HG03571 (cell line): Measurements from ENCODE around the gene LCMT1.
"Not testable (repeated sequence)": the region's sequence is repeated elsewhere in the genome, so short reads cannot be mapped to it uniquely, and the experiment has no call there.

ENCODE experiments used
- ATAC-seq: cut with Tn5 transposase; IDR thresholded peaks from one replicate; pipeline ENCODE4 v1.9.1; 2021; ENCODE audit not compliant: unreplicated experiment

Gene LCMT1

DNA sequence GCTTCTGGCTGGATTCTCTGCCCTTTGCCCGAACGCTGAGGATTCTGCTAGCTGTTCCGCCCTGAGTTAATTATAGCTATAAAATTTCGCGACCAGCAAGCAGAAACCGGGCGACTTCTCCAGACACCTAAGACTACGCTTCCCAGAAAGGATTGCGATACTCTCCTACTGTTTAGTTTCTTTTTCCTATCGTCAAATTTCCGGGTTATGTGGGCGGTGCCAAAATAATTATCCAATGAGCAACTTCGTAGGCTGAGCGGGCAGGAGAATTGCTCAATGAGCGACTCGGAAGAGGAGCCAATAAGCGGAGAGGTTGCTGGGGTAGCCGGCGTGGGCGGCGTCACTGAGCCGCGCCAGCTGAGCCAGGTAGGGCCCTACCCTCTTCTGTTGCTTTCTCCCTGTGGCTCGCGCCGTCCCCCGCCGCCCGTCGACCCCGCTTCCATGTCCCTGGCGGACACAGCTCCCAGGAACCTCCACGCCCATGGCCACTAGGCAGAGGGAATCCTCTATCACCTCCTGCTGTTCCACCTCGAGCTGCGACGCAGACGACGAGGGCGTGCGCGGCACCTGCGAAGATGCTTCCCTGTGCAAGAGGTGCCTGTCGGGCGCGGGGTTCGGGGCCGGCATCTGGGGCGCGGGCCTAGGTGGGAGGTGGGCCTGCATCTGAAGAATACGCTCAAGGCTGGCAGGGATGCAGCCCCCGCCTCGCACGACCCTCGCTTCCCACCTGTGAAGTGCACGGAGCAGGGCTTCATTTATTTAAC is at the start of gene LCMT1:
Gene LCMT1 (plus strand): TSS at position 340 of the 764 bp plus-strand sequence. CDS start 142 bp downstream, at position 482.
- peak; percentile 94 for ATAC-seq

DNA sequence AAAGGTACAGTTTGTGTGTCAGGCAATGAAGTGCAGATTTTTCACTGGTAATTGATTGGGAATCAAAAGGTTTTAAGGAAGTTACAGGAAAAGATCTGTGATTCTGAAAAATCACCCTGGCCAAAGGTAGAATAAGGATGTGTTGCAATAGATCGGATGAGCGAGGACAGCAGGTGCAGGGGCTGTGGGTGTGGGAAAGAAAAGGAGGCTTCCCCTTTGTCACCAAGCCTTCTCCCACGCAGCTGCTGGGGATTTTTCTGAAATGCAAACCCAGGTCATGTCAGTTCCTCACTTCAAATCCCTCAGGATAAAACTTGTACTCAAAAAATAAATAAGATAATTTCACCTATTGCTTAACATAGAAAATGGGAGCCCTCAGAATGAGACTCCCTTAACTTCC is 48.4 kb upstream of the LCMT1 start:
- ATAC-seq = no peak

- ATAC-seq = no peak
Measured at GRCh38 chr16:25063865-25064264, 47.7 kb upstream of the LCMT1 start.

DNA sequence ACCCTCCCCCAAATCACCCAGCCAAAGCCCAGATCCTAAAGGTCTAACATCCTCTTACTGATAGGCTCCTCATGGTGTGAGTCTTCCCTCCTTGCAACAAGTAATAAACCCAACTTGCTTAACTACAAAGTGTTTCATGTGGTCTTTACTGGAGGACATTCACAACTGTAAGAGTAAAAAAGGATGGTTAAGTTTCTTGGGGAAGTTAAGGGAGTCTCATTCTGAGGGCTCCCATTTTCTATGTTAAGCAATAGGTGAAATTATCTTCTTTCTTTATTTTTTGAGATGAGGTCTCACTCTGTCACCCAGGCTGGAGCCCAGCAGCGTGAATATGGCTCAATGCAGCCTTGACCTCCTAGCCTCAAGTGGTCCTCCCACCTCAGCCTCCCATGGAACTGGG is 47.3 kb upstream of the LCMT1 start:
- ATAC-seq = not testable (repeated sequence)

DNA sequence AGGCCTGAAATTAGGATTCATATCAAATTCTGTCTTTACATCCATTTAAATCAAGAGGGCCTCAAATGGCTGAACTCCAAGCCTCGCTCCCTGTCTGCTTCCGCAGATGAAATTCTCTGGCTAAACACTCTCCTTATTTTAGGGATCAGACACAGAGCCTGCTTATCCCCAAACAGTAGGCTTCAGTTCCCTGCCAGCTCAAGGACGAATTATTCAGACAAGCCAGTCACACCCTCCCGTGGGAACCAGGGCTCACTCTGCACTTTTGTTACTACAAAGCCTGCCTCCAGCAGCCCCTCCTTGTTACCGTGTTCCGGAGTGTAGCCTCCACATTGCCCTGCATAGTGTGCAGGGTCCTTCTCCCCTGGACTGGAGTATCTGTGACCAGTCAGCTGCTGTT is 46.6 kb upstream of the LCMT1 start:
- no peak for ATAC-seq

DNA sequence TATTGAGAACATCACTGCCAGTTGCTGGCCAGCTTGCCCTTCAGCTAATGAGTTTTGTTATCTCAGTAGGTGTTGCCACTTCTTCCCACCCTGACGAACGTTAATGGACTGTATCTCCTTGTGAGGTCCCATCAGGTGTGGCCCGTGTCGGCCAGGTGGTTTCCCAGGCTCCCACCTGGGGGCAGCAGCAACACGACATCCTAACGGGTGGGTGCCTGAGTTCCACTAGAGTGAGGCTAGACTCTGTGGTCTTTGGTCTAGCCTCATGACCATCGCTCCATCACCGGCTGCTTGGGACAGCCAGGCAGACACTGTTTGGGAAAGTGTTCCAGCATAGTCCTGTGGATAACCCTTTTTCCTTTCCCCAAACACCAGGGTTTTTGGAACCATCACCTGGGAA is 45.6 kb upstream of the LCMT1 start:
- ATAC-seq = no peak

DNA sequence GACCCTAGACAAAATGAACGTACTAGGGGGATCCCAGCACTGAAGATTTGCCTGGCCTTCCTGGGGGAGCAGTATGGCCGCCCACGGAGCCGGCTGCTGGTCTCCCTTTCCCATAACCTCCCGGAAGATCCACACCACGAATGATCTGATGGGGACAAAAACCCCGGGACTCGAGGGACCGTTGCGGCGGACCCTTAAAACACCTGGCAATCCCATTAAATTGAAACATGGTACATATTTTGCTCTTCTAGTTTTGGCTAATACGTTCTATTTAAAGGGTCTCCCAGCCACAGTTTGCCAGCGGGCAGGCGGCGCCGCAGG is 45.2 kb upstream of the LCMT1 start:
- no peak for ATAC-seq

GRCh38 chr16:25066747-25067631 is 44.6 kb upstream of the LCMT1 start:
- peak; percentile 84 for ATAC-seq

DNA sequence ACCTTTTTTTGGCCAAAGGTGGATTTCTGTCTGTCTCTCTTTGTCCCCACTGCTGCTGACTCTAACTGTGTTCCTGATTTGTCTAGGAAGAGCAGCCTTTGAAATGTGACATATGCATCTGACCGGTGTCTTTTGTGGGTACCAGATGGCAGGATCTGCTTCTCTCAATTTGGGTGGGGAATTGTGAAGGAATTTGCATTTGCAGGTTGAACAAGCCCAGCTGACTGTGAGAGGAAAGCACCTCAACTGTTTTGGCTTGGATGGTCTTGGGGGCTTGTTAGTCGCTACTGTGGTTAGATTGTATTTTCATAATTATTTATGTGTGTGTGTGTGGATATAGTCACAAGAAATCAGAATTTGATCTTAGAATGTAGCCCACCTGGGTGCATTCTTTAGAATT is 37.7 kb upstream of the LCMT1 start:
- no peak for ATAC-seq

- ATAC-seq = no peak
Measured at GRCh38 chr16:25078386-25078978, 33.1 kb upstream of the LCMT1 start.

- ATAC-seq = no peak
Measured at GRCh38 chr16:25079637-25080378, 31.7 kb upstream of the LCMT1 start.

DNA sequence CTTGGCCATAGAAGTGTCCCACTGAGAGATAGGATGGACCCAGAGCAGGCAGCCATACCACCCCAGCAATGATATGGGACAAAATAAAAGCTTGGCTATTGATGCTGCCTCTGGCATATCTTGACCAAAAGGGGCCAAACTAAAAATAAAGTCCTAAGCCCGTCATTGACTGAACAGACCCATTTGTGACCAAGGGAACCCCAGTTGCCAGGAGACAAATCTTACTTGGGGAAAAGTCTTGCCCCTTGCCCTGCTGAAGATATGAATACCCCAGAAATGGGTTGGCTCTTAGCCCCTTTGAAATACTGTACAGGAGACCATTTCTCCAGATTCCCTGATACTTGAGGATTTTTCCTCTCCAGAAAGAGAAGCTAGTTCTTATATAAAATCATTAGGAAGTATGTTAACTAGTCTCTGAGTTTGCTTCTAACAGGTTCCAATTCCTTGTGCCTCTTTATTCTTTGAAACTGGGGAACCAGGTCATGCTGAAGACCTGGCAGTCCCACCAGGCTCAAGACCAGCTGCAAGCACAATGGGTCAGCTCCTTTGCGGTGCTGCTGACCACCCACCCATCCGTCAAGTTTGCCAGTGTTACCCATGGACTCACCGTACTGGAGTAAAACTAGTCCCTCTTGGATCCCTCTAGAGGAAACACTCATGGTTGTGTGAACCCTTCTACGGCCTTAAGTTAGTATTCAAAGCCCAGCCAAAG is 31.0 kb upstream of the LCMT1 start:
- ATAC-seq = no peak

DNA sequence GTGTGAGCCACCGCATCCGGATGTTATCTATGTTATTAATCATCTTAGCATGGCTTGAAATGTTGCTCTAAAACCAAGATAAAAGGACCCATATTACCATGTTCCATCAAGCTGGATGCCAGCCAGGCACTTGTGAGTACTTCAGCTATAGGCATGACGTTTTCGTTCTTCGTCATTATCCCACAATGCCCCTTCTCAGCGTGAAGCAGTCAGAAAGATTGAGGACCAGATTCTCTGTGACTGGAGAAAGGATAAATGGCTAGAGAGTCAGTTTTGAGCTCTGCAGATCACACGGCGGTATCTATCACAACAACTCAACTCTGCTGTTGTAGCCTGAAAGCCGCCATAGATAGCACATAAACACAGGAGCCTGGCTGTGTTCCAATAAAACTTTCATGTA is 29.8 kb upstream of the LCMT1 start:
- ATAC-seq = no peak

GRCh38 chr16:25083065-25083464 is 28.5 kb upstream of the LCMT1 start:
- no peak for ATAC-seq

DNA sequence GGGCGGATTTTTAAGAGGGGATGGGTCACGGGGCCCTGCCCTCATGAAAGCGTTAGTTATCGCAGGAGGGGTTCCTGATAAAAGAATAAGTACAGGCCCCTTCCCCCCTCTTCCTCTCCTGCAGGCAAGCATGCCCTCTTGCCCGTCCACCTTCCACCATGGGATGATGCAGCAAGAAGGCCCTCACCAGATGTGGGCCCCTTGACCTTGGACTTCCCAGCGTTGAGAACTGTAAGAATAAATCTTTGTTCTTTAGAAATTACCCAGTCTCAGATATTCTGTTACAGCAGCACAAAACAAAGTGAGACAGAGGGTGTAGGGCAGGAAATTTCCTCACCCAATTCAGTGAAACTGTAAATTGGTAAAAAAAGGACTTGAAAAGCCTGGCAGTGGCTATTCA is 27.8 kb upstream of the LCMT1 start:
- ATAC-seq = no peak

GRCh38 chr16:25084797-25085196 is 26.7 kb upstream of the LCMT1 start:
- ATAC-seq = no peak

GRCh38 chr16:25087761-25088160 is 23.8 kb upstream of the LCMT1 start:
- no peak for ATAC-seq

DNA sequence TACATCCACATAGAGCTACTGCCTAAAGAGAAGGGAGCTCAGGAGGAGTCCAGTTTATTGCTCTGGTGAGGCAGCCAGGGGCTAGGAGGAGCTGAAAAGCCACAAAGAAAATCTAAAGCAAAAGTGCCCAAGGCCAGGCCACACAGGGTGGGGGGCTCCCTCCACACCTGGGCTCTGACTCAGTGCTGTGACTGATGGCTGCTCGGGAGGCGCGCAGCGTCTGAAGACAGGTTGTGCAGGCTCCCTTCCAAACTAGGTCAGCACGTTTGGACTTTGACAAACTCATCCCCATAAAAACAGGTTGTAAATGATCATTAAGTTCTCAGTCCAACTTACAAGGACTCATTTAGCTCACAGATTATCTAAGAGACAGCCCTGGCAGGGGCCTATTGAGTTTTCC is 22.2 kb upstream of the LCMT1 start:
- no peak for ATAC-seq

GRCh38 chr16:25092441-25092840 is 19.1 kb upstream of the LCMT1 start:
- no peak for ATAC-seq

DNA sequence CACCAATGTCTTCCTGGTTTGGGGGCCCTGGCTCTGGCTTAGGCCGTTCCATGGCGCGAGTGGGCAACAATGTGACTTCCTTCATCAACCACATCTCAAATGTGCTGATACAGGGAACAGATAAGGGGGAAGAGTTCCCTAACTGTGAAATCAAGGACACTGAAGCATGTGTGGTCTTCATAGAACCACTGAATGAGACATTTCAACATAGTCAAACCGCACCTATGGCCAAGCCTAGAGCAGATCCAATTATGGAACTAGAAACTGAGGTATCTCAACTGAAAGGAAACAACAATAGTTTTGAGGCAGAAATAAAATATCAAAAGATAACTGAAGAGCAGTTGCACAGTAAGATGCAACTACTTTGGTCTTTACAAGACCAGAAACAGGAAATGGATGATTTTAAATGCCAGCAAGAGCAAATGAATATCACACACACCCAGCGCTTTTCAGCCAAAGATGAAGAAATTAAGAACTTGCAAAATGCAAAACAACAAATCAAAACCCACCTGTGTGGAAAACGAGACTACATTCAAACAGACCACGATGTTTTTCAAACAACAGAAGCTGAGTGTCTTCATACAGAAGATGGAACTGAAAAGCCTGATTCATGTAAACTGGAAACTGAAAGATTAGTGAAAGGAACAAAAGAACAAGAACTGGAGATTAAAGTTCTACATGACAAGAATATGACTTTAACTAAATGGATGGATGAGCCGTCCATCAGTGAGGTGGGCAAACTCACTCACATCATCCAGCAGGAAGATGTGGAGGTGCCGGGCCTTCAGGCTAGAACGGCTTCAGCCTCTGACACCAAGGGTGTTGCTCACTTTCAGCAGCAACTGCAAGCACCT is 18.1 kb upstream of the LCMT1 start:
- ATAC-seq = peak; percentile 47
